SK-N-SH (cell line): ENCODE measurements around the gene AUTS2.

ENCODE experiments used
- CTCF ChIP-seq: fragments of 200-600 bp; sonication (generic); IDR thresholded peaks from 2 replicates; pipeline ENCODE4 v1.6.1; 2017; ENCODE audit warnings: antibody characterized with exemption, mild to moderate bottlenecking, moderate library complexity
- MAX ChIP-seq: IDR thresholded peaks from 2 replicates; pipeline ENCODE4 v1.4.0; 2012; ENCODE audit warnings: low read depth
- POLR2AphosphoS5 ChIP-seq: IDR thresholded peaks from 2 replicates; pipeline ENCODE4 v1.6.1; 2012; ENCODE audit warnings: low read depth, low read length
- RAD21 ChIP-seq: IDR thresholded peaks from 2 replicates; pipeline ENCODE4 v1.6.1; 2012; ENCODE audit warnings: mild to moderate bottlenecking, low read length
- RFX5 ChIP-seq: IDR thresholded peaks from 2 replicates; pipeline ENCODE4 v1.6.1; 2012; ENCODE audit warnings: mild to moderate bottlenecking, improper control_type of control experiment, low read length
- SIN3A ChIP-seq: IDR thresholded peaks from 2 replicates; pipeline ENCODE4 v1.6.1; 2012; ENCODE audit warnings: low read depth, mild to moderate bottlenecking, low read length, moderate library complexity, borderline replicate concordance
- SMC3 ChIP-seq: IDR thresholded peaks from 2 replicates; pipeline ENCODE4 v1.6.1; 2012; ENCODE audit warnings: low read depth, low read length, improper control_type of control experiment
- TAF1 ChIP-seq: IDR thresholded peaks from 2 replicates; pipeline ENCODE4 v1.6.1; 2012; ENCODE audit warnings: low read depth, mild to moderate bottlenecking, low read length, moderate library complexity, borderline replicate concordance

DNA sequence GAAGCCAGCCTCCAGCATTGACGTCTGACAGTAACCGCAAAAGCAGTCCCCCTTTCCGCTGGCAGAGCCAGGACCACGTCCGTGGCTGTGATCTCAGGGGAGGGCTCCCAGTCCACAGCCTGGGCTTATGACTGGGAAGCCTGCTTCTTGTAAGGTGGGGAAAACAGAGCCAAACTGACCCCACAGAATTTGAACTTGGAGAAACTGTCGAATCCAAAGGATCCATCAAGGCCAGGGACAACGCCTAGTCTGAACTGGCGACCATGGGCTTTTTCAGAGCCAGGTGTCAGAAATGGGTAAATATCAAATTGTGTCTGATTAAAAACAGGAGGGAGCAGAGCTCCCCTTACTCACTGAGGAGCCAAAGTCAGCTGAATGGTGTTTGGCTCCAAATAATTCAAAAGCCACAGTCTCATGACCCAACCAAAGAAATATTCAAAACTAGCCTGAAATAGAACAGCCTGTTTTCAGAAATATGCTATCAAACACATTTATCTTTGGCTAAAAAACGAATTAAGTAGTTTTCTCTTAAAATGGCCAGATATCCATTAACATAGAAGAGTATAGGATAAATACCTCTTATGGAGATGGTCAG is 782.2 kb downstream of the AUTS2 start:
- TF ChIP-seq RFX5 (no peak), RAD21 (no peak), POLR2AphosphoS5 (peak; percentile 82; the same call in 1 of the 2 replicates), CTCF (no peak), MAX (0 out of 2 replicates have a peak, but pooled peaks have one; percentile 47), SMC3 (no peak), SIN3A (peak; percentile 25; the same call in 1 of the 2 replicates), TAF1 (no peak)
